Inferior parietal cortex (tissue), 1 donor: Measurements from ENCODE around the gene ARSI.
"Not testable (repeated sequence)": the region's sequence is repeated elsewhere in the genome, so short reads cannot be mapped to it uniquely, and the experiment has no call there.

Source experiments
- DNase-seq: peaks from one replicate; pipeline ENCODE4 v3.0.0-alpha.2; 2016; ENCODE audit errors: extremely low spot score

Gene ARSI

DNA sequence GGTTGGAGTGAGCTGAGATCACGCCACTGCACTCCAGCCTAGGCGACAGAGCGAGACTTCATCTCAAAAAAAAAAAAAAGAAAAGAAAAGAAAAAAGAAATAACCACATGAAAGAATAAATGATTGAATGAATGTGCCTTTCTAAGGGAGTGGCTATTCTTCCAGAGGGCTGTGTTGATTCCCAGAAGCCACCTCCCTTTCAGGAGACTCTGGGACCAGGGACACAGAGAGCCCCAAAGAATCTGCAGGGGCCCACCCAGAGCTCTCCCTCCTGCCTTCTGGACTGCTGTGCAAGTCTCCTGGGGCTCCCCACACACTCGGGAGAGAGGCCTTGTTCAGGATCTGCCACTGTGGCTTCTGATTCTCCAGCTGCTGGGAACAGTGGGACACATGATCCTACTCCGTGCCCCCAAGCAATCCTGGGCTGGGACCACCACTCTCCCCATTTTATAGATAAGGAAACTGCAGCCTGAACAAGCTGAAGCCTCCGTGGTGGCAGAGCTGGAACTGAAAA lies 36.8 kb downstream of the ARSI start:
- DNase-seq, result no peak

DNA sequence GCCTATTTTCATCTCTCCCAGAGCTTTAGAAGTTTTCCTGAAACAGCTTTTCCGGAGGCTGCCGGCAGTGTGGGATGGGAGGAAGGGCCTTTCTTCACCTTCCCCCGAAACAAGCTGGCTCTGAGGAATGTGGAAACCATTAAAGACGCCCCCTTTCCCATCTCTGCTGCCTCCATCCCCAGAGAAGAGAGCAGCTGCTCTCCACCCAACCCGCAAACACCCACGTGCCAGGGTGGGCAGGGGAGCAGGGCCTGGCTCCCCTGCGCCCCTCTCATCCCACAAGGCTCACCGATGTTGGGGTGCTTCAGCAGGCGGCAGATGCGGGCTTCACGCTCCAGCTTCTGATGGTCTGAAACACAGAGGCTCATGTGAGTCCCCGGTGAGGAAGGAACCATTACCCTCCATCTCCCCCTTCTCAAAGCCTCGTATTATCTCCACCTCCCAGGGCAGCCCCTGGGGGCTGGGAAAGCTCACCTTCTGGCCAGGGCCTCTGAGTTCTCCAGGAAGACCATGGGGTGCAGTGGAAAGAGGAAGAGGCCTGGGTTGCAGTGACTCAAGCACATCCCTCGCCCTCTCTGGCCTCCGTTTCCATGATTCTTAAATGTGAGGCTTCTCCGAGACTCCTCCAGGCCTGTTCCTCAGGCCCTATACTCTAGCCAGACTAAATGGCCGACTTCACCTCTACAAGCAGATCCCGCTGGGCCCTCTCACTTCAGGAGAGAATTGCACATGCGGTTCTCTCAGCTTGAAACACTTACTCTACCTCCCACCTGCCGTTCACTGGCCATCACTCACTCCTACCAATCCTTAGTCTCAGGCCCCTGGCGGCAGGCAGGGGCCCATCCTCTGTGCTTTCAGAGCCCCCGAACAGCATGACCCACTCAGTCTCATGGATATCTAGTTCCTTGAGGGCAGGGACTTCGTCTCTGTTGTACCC lies 37.8 kb downstream of the ARSI start:
- DNase-seq, result no peak

DNA sequence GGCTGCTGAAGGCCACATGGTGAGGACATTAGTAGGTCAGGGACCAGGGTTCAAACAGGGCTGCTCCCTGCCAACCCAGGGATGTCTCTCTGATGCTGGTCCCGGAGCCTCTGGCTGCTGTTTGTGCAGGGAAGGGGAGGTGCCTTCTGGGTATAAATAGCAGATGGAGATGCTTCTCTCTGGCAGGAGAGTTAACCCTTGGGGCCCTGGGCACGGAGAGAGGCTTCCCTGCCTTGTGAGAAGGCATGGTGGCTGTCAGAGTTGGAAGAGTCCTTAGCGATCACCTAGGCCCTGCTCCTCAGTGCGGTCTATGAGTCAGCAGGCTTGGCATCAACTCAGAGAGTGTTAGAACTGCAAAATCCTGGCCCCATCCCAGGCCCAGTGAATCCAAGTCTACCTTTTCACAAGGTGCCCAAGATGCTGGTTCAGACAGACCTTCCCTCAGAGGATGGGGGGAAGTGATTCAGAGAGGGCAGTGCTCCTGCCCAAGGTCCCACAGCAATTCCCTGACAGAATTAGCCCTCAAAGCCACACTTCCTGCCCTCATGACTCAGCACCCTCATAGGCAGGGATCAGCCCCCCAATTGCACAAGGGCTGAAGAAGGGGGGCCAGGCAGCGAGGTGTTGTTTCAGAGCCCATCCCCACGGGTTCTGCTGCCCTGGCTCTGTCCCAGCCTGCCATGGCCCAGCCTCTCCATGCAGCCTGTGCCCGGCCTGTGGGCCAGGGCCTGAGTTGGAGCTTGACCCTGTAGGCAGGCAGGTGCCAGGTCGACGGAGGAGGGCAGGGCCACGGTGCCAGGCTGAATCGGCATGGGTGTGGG lies 38.7 kb downstream of the ARSI start:
- no peak for DNase-seq

DNA sequence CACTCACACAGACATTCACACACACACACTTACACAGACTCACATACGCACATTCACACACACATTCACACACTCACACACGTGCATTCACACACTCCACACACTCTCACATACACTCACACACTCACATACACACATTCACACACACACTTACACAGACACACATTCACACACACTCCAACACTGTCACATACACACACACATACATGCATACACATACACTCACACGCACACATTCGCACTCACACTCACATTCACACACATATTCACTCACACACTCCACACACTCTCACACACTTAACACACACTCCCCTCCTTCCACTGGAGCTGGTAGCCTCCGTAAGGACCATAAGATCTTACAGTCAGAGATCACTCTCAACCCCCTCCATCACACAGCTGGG lies 39.3 kb downstream of the ARSI start:
- DNase-seq, result no peak

DNA sequence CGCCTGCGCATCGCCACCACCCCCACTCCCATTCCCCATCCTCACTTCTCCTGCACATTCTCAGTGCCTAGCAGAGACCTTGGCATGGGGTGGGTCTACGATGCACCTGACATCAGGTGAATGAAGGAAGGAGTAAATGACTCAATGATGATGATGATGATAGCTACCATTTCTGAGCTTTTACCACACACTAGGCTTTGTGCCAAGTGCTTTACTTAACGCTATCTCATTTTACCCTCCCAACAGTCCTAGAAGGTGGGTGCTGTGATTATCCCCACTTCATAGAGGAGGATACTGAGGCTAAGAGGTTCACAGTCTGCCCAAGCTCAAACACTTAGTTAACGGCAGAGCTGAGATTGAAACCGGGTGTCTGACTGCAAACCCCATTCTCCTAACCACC lies 40.2 kb downstream of the ARSI start:
- DNase-seq, result no peak

DNA sequence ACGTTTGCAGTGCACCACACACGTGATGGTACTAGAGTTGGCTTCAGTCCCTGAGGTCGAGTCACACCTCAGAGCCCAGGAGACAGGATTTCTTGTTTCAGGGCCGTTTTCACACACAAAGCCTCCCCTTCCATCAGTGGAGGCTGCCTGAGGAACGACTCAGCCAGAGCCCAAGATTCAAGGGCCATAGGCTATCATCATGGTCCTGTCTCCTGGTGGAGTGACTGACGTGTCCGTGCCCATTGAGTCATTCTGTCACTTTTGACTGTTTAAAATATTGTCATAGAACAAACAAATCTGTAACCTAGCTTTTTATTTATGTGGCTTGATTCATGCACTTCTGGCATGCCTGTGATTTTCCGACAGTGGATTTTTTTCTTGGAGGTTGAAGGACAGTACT lies 41.5 kb downstream of the ARSI start:
- no peak for DNase-seq

DNA sequence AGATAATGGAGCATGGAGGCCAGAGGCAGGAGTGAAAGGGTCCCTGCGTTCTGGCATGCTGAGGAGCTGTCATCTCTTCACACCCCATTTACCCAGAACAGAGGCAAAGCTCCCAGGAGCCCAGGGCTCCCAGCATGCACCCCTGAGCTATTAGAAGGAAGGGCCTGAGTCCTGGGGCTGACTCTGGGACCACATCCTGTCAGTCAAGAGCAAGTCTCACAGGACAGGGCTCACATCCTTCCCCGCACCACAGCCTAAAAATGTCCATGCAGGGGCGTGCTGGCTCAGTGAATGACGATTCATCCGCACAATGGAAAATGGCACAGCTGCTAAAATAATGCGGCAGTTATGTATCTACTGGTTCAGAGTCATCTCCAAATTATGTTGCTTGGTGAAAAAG lies 44.6 kb downstream of the ARSI start:
- no peak for DNase-seq

DNA sequence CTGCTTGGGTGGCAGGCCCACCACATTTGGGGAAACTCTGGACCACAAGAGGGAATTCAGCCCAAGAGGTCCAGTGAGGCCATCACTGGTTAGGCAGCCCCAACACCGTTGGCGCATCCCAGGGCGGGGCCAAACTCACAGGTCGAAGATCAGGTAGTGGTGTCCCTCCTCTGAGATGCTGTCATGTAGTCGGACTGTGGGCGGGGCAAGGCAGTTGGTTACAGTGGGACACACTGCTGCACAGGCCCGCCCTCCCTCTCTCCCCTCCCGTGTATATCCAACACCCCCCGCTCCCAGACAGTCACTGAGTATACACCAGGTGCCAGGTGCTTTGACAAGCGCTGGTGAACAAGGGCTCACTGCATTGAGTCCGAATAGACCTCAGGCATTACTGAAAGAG lies 45.3 kb downstream of the ARSI start:
- no peak for DNase-seq

DNA sequence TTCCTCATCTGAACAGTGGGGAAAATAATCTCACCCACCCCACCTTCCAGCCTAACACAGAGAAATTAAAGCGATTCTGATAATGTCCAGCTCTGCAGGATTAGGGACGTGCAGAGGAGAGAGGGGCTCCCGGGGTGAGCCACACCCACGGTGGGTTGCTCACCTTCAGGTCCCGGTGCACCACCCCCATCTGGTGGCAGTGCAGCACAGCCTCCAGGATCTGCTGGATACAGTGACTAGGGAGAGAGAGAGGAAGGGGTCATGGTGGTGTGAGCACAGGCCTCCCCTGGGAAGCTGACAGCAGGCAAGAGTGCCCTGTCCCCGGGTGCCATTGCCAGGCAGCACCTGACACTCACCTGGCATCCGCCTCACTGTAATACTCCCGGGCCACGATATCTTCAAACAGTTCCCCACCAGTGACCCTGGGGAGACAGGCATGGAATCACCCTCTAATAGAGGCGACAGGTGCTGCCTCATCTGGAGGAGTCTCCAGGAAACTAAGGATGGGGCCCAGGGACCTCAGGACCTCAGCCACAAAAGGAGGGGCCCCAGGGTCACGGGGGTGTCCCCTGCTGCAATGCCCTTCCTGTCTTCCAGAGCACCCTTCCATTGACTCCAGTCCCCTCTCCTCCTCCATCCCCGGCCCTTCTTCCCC lies 46.2 kb downstream of the ARSI start:
- no peak for DNase-seq

DNA sequence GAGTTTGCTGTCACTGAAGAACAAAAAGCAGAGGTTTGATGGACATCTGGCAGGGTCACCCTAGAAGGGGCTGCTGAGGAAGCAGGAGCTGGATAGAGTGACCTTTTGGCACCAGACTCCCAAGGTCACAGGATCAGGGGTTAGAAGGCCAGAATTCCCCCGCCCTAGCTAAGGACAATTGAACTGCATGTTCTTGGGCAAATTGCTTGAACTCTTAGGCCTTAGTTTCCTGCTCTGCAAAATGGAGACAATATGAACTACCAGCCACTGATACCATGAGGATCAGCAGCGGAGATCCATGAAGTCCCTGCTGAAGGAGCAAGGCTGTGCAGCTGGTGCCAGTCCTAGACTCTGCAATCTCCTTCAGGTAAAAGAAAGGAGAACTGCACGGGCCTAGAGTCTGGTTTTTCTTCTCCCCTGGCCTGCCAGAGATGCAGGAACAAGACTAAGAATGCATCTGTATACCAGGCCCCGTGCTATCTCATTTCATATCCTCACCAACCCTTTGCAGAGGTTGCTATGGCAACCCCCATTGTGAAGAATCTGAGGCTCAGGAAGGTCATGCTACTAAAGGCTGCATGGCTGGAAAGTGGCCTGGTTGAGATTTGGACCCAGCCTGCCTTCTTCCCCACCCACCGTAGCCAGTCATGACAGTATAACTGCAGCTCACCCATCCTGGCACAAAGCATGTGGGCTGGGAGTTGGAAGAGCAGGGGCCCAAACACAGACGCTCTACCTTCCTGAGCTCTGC lies 46.9 kb downstream of the ARSI start:
- DNase-seq, result no peak

DNA sequence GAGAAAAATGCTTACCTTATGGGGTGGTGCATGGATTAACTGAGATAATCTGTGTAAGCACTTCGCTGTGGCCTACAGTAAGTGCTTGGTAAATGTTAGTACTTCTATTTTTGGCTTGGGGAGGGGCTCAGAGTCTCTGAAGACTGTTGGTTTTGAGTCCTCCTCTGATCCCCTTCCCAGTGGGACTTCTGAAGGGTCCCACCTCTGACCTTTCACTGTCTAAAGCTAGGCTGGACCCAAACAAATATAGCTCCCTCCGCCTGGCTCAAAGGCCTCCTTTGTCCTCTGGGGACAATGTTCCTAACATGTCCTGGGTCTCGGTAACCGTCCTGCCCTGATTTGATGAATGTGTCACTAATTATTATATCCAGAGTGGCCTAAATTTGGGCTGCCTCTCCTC lies 47.9 kb downstream of the ARSI start:
- no peak for DNase-seq

DNA sequence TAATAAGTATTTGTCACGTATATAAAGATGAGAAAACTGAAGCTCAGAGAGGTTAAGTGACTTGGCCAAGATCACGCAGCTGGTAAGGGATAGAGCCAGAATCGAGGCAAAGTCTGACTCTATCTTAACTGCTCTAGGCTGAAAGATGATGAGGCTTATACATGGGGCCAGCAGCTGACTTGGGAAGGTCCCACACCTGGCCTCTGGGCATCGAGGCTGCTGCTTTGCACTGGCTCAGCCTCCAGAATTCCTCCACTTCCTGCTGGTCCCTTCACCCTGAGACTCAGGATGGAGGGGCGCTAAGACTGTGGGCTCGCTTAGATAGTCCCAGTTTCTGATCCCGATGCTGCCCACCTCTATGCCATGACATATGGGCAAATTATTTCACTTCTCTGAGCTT lies 48.3 kb downstream of the ARSI start:
- DNase-seq, result no peak

DNA sequence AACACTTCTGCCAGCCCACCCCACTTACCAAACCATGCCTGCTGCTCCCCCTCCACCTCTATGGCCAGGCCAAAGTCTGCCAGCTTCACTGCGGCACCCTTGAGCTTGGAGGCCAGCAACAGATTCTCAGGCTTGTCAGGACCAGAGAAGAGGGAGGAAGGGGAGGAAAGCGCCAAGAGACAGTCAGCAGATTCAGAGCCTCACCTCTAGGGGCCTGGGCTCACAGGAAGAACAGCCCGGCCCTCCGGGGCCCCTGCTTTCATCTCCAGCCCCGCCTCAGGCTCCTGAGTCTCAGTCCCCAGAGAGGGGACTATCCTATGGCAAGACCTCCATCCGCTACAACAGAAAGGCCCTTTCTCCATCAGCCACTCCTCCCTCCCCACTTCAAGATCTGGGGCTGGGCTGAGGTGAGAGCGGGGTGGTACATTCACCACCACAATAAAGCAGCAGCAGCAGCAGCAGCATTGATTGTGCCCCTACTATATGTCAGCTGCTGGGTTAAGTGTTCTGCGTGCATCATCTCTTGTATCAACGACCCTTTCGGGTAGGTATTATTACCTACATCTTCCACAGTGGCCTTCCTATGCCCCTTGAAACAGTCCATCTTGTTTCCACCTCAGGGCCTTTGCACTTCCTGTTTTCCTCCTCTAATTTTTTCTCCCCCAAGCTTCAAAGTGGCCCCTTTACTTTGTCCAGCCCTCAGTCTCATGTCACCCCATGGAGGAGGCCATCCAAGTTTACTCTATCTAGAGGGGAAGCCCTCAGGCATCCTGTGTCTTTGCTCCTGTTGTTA lies 49.1 kb downstream of the ARSI start:
- no peak for DNase-seq

DNA sequence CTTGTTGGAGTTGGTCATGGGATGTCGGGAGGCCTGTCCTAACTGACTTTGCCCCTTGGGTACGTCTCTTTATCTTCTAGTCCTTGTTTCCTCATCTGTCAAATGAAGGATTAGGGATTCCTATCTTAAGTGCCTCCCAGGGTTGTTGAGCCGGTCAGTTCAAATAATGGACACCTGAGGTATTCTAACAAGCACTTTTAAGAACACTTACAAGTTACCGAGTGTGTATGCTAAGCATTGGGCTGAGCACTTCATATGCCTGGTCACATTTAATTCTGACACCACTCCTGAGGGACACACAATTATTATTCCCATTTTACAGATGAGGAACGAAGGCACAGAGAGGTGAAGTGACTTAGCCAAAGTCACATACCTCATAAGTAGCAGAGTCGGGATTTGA lies 50.2 kb downstream of the ARSI start:
- no peak for DNase-seq

DNA sequence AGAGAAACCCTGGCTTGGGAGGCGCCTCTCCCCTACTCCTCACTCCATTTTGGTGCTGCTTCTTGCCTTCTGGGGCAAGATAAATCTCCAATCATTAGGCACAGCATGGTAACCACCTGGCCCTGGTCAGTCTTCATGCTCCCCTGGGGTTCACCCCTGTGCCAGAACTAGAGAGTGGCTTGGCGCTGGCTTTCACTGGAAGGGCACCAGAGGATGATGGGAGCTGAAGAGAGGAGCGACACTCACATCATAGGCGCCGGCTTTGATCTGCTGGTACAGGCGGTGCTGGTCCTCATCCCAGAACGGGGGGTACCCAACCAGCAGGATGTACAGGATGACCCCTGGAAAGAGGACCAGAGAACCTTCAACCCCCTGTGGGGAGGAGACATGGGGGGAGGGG lies 51.2 kb downstream of the ARSI start:
- DNase-seq, result no peak

DNA sequence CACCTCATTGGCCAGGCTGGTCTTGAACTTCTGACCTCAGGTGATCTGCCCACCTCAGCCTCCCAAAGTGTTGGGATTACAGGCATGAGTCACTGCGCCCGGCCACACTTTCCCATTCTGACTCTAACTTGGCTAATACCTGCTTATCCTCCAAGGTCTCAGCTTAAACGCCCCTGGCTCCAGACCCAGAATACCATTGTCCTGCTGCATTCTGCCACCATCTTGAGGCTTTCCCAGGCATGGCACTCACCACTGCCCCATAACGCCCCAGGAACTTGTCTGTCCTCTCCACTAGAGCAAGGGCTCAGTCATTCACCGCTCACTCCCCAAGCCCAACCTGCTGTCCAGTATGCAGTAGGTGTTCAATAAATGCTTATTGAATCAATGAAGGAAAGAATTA lies 53.0 kb downstream of the ARSI start:
- no peak for DNase-seq

DNA sequence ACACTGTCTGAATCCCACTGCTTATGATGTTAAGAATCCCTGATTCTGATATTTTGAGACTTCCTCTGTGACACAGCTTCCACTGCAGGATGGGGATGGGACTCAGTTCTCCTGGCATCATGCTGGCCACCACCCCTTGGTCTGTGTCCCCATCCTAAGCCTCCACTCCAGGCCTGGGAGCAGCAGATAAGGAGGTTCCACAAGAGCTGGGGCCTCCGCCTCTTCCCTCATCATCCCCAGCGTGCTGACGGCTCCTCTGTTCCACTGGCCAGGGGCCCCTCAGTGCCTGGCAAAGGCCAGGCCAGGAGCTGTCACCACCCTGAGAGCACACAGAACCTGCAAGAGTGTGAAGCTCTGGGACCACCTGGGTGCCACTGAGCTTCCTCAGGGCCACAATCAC lies 53.8 kb downstream of the ARSI start:
- DNase-seq, result no peak

DNA sequence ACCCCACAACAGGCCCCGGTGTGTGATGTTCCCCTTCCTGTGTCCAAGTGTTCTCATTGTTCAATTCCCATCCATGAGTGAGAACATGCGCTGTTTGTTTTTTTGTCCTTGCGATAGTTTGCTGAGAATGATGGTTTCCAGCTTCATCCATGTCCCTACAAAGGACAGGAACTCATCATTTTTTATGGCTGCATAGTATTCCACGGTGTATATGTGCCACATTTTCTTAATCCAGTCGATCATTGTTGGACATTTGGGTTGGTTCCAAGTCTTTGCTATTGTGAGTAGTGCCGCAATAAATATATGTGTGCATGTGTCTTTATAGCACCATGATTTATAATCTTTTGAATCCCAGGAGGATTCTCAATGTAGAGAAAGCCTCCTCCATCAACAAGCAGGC lies 54.2 kb downstream of the ARSI start:
- not testable (repeated sequence) for DNase-seq

DNA sequence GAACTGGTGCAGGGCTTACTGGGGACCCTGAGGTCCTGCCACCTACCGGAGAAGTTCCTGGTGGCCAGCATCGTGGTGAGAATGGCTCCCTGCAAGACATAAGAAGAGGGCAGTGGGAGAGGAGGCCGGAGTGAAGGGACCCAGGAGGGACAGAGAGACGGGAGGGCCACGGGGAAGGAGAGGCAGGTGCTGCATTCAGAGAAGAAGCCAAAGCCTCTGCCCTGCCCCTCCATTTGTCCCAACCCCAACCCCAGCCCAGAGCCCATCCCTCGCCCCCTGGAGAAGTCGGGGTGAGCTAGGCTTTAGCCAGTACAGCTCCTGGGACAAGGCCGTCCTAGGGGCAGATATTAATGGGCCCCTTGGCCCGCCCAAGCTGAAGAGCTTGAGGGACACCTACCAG lies 55.0 kb downstream of the ARSI start:
- no peak for DNase-seq

DNA sequence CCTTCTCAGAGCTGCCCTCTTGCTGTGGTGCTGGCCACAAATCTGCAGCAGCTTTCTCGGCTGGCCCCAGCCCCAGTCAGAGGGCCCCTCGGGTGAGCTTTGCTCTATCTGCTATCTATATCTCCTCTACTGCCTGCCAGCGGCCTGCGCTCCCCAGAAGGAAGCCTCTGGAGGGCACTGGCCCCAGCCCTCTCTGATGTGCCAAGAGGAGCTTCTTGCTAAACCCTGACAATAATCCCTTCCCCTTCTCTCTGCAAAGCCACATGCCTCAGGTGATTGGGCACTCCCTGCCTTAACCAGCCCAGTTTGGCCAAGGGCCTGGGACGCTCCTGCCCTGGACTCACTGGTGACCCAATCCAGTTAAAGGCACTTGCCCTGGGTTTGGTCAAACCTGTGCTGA lies 55.9 kb downstream of the ARSI start:
- DNase-seq, result no peak

DNA sequence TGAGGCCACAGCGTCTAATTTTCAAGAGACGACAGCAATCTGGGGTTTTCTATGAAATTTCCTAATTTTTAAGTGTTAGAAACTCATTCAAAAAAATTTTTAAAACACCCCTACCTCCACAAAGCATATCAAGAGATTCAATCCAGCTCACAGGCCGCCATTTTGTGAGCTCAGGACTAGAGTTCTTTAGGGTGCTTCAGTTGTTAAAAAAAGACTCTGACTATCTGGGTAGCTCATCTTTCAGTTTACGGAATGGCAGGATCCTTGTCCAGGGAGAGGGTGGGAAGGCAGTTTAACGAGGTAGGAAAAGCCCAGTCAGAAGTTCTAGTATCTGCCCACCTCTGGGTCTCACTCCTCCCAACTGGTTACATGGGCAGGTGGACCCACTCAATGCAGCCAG lies 56.3 kb downstream of the ARSI start:
- DNase-seq, result no peak
